Measurements from ENCODE around the gene TNFRSF12A. TPM values are rescaled to one million over a fixed set of nuclear protein-coding genes. Genes with fewer than 3 reads are reported as not detected.

The TNFRSF12A gene
- total RNA-seq, 2 donors from 2014 or later: 37.8 to 43.5 TPM

DNA sequence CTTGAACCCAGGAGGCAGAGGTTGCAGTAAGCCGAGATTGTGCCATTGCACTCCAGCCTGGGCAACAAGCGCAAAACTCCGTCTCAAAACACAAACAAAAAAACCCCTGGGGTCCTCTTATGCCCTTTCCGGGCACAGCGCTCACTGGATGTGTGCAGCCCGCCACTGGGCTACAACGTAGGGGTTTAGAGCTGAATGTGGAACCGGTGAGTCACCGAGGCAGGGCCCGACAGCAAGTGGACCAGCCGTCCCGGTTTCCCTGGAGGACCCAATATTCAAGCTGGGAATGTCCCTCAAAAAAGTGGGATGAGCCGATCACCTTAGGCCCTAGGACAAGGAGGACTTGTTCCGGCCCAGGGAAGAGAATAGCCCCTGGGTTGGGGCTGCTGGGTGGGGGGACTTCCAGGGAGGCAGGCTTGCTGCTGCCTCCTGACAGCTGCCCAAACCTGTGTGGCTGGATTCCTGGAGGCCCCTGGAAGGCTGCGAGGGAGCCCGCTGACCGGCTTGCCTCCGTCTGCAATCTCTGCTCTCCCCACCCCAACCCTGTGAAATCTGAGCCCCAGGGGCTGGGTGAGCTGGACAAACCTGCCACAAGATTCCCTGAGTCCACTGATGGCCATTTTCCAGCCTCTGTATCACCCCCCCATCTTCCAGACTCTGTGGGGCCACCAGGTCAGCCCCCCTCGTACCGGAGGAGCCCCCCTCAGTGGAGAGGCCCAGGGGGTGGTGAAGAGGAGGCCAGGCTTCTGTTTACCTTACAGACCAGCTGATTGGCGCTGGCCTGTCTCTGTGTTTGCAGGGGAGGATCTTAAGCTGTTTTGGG is 10.4 kb upstream of the TNFRSF12A start:
- TF ChIP-seq, protein P1, sequence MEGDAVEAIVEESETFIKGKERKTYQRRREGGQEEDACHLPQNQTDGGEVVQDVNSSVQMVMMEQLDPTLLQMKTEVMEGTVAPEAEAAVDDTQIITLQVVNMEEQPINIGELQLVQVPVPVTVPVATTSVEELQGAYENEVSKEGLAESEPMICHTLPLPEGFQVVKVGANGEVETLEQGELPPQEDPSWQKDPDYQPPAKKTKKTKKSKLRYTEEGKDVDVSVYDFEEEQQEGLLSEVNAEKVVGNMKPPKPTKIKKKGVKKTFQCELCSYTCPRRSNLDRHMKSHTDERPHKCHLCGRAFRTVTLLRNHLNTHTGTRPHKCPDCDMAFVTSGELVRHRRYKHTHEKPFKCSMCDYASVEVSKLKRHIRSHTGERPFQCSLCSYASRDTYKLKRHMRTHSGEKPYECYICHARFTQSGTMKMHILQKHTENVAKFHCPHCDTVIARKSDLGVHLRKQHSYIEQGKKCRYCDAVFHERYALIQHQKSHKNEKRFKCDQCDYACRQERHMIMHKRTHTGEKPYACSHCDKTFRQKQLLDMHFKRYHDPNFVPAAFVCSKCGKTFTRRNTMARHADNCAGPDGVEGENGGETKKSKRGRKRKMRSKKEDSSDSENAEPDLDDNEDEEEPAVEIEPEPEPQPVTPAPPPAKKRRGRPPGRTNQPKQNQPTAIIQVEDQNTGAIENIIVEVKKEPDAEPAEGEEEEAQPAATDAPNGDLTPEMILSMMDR (conservative IDR thresholded peaks at IDR 0.05): no peak
- H3K4me1 ChIP-seq (ENCODE audit: control insufficient read depth, insufficient read depth, low read length): peaks cover 33% of the 10 kb centered on the region
- no peaks in the 10 kb centered on the region for H3K9me3 ChIP-seq (ENCODE audit: control insufficient read depth, low read length)
- peak; percentile 95 for DNase-seq
- H3K4me1 Mint-ChIP-seq: peaks cover 58% of the 10 kb centered on the region
- WGBS, 2 experiments (ENCODE audit: insufficient coverage in 1 of 2, insufficient read length in 1 of 2): 54% methylated on average over 7 to 21 of the region's 21 CpGs
- peaks cover 2% of the 10 kb centered on the region for H3K36me3 ChIP-seq (ENCODE audit: control insufficient read depth, insufficient read depth, low read length)
- peak overlapping the region; percentile 98 for H3K27ac Mint-ChIP-seq
- no peak overlapping the region for H3K4me3 ChIP-seq (ENCODE audit: low read length)
- no peaks in the 10 kb centered on the region for H3K9me3 Mint-ChIP-seq
- H3K27me3 ChIP-seq (ENCODE audit: control insufficient read depth, insufficient read depth, low read length, poor library complexity, severe bottlenecking): no peaks in the 10 kb centered on the region
- H3K27ac ChIP-seq (ENCODE audit: low read depth, low read length): no peak overlapping the region
- no peak overlapping the region for H3K9ac ChIP-seq (ENCODE audit: extremely low read depth, low read length, poor library complexity, severe bottlenecking)
- peaks cover 4% of the 10 kb centered on the region for H3K36me3 Mint-ChIP-seq (ENCODE audit: low read depth)
- H3K27me3 Mint-ChIP-seq (ENCODE audit: insufficient read depth): peaks cover 21% of the 10 kb centered on the region
- peak overlapping the region; percentile 51 for H3K4me3 Mint-ChIP-seq

DNA sequence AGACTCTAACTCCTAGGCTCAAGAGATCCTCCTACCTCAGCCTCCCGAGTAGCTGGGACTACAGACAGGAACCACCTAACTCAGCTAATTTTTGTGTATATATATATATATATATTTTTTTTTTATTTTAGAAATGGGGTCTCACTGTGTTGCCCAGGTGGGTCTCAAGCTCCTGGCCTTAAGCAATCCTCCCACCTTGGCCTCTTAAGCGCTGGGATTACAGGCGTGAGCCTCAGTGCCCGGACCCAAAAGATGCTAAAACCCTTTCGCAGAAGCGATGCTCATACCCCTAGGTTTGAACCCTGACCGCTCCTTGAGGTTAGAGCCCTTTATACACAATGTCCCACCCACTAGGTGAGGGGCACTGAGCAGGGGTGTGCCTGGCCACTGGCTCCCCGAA is 9.7 kb upstream of the TNFRSF12A start:
- Histone ChIP-seq H3K27me3 (ENCODE audit: control insufficient read depth, insufficient read depth, low read length, poor library complexity, severe bottlenecking) (no peaks in the 10 kb centered on the region), H3K9ac (ENCODE audit: extremely low read depth, low read length, poor library complexity, severe bottlenecking) (no peak overlapping the region), H3K27ac (ENCODE audit: low read depth, low read length) (no peak overlapping the region), H3K36me3 (ENCODE audit: control insufficient read depth, insufficient read depth, low read length) (peaks cover 8% of the 10 kb centered on the region), H3K9me3 (ENCODE audit: control insufficient read depth, low read length) (no peaks in the 10 kb centered on the region), H3K4me1 (ENCODE audit: control insufficient read depth, insufficient read depth, low read length) (peaks cover 33% of the 10 kb centered on the region), H3K4me3 (ENCODE audit: low read length) (no peak overlapping the region)
- WGBS, 2 experiments (ENCODE audit: insufficient coverage in 1 of 2, insufficient read length in 1 of 2): 96 to 97% methylated on average over 6 to 7 of the region's 8 CpGs
- DNase-seq: no peak
- TF ChIP-seq, protein P1 (conservative IDR thresholded peaks at IDR 0.05): no peak
- peaks cover 59% of the 10 kb centered on the region for H3K4me1 Mint-ChIP-seq
- H3K27me3 Mint-ChIP-seq (ENCODE audit: insufficient read depth): peaks cover 21% of the 10 kb centered on the region
- H3K36me3 Mint-ChIP-seq (ENCODE audit: low read depth): peaks cover 10% of the 10 kb centered on the region
- H3K27ac Mint-ChIP-seq: peak overlapping the region; percentile 98
- H3K9me3 Mint-ChIP-seq: no peaks in the 10 kb centered on the region
- H3K4me3 Mint-ChIP-seq: no peak overlapping the region

DNA sequence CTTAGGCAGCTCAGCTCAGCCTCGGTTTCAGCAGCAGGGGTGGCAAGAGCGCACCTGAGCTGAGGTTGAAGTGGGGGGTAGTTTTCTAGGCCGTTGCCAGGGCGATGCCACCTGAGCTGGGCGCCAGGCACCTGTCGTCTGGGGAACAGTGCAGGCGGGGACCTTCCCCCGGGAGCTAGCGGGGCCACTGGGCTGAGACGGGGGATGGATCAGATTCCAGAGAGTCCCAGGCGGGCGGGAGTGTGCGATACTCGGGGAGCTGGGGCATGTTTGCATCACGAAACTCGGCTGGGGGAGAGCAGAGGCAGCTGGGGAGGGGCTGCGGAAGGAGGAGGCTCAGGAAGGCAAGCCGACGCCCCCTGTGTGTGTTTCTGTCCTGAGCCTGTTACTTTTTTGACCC is 7.9 kb upstream of the TNFRSF12A start:
- TF ChIP-seq, protein P1 (conservative IDR thresholded peaks at IDR 0.05): no peak
- Mint-ChIP-seq H3K4me3 (peak overlapping the region; percentile 39), H3K36me3 (ENCODE audit: low read depth) (peaks cover 22% of the 10 kb centered on the region), H3K27me3 (ENCODE audit: insufficient read depth) (peaks cover 21% of the 10 kb centered on the region), H3K9me3 (no peaks in the 10 kb centered on the region), H3K4me1 (peaks cover 49% of the 10 kb centered on the region), H3K27ac (no peak overlapping the region)
- H3K27me3 ChIP-seq (ENCODE audit: control insufficient read depth, insufficient read depth, low read length, poor library complexity, severe bottlenecking): no peaks in the 10 kb centered on the region
- peaks cover 24% of the 10 kb centered on the region for H3K4me1 ChIP-seq (ENCODE audit: control insufficient read depth, insufficient read depth, low read length)
- H3K4me3 ChIP-seq (ENCODE audit: low read length): no peak overlapping the region
- peak; percentile 73 for DNase-seq
- no peaks in the 10 kb centered on the region for H3K9me3 ChIP-seq (ENCODE audit: control insufficient read depth, low read length)
- no peak overlapping the region for H3K27ac ChIP-seq (ENCODE audit: low read depth, low read length)
- whole genome bisulfite sequencing, 2 experiments (ENCODE audit: insufficient coverage in 1 of 2, insufficient read length in 1 of 2): 53 to 58% methylated on average over 6 to 19 of the region's 19 CpGs
- peaks cover 15% of the 10 kb centered on the region for H3K36me3 ChIP-seq (ENCODE audit: control insufficient read depth, insufficient read depth, low read length)
- H3K9ac ChIP-seq (ENCODE audit: extremely low read depth, low read length, poor library complexity, severe bottlenecking): no peak overlapping the region
